Cardiac ventricle fibroblast (primary cell): ENCODE measurements around the gene SETD2. TPM values are rescaled to one million over a fixed set of nuclear protein-coding genes. Genes with fewer than 3 reads are reported as not detected.

Experiments
- total RNA-seq: library from RNA; depleted of rRNA; stranded (reverse); fragments of >200 nt; gene quantifications from 2 replicates; pipeline ENCODE4 v1.2.3, GENCODE V29; 2015

The SETD2 gene
- 23.5 and 29.9 TPM in 2 replicates for total RNA-seq

GRCh38 chr3:47164007-47164881, at the start of gene SETD2:
TSS of gene SETD2 (minus strand) at chr3:47164113. CDS start at chr3:47163924, 189 bp downstream.

GRCh38 chr3:46978985-46979944, 184.6 kb downstream of the SETD2 start, which contains the start of gene NBEAL2:
TSS of gene NBEAL2 (plus strand) at chr3:46979666. CDS start at chr3:46979862, 196 bp downstream.

GRCh38 chr3:46976326-46977190, 187.4 kb downstream of the SETD2 start, which contains the start of gene CCDC12:
TSS of gene CCDC12 (minus strand) at chr3:46976745. CDS start at chr3:46976732, 13 bp downstream.

Other genes with a start within 250 kb of the SETD2 start
- 25.6 and 30.5 TPM in 2 replicates for gene CCDC12, start 187.4 kb downstream of the SETD2 start, total RNA-seq
- gene NBEAL2, start 184.4 kb downstream of the SETD2 start, total RNA-seq, result 0.87 and 2.3 TPM in 2 replicates
- gene KIF9, start 118.7 kb upstream of the SETD2 start, total RNA-seq, result 1.1 and 2.1 TPM in 2 replicates
- 7.3 and 13.3 TPM in 2 replicates for gene KLHL18, start 118.8 kb upstream of the SETD2 start, total RNA-seq
- 19.7 TPM in 2 replicates for gene PTPN23, start 216.9 kb upstream of the SETD2 start, total RNA-seq